Measurements from ENCODE around the gene RAI14.
"Not testable (repeated sequence)": the region's sequence is repeated elsewhere in the genome, so short reads cannot be mapped to it uniquely, and the experiment has no call there.

The RAI14 gene

DNA sequence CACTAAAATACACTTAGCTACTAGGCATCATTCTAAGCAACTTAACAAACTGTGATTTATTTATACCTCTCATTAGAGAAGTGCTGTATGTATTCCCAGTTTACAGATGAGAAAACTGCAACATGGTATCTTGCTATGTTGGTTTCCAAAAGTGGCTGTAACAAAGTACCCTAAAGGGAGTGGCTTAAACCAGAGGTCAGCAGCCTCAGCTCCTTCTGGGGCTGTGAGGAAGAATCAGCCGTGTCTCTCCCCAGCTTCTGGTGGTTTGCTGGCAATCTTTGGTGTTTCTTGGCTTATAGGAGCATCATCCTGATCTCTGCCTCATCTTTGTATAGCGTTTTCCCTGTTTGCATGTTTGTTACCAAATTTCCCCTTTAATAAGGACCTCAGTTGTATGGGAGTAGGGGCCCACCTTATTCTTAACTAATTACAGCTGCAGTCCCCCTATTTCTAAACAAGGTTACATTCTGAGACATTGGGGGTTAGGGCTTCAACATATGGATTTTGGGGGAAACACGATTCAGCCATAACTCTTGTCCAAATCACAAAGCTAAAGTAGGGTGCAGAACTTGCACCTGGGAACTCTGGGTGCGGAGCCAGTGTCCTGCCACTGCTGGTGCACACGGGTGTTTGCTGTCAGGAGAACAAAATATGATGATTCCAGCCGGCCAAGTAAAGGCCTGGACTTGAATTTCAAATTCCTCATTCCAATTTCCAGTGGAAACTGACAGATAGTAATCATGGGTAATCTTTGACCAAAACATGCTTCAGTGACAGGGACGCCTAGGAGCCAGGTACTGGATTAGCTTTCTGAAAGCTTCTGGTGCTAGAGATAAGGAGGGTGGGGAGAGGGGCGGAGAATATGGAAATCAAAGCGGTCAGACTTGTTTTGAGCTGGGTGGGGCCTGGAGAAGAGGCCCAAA lies 43.3 kb downstream of the RAI14 start:
- Histone ChIP-seq H3K4me1 (ENCODE audit: control insufficient read depth in 1 of 2, insufficient read depth in 2 of 2, low read length in 2 of 2) (peaks cover 10 to 22% of the 10 kb centered on the region in 2 experiments), H2BK120ac (ENCODE audit: insufficient read depth, low read length, poor library complexity) (peak overlapping the region; percentile 40), H3K27me3 (ENCODE audit: insufficient read depth, low read length) (no peaks in the 10 kb centered on the region), H3K4me2 (ENCODE audit: low read length) (peak overlapping the region; percentile 42), H2BK12ac (ENCODE audit: low read length) (no peak overlapping the region), H2AK5ac (ENCODE audit: low read length) (no peak overlapping the region), H3K9ac (ENCODE audit: low read length) (no peak overlapping the region), H3K14ac (ENCODE audit: low read length) (no peak overlapping the region), H3K79me1 (ENCODE audit: low read length) (peaks cover 11% of the 10 kb centered on the region), H3K27ac (ENCODE audit: low read depth, low read length) (peak overlapping the region; percentile 67), H3K79me2 (ENCODE audit: control insufficient read depth, insufficient read depth, low read length, poor library complexity) (peaks cover 6% of the 10 kb centered on the region), H3K36me3 (ENCODE audit: control insufficient read depth in 1 of 2, insufficient read depth in 2 of 2, low read length in 2 of 2) (peaks cover 0 to 3% of the 10 kb centered on the region in 2 experiments), H3K18ac (ENCODE audit: low read length) (no peak overlapping the region), H4K8ac (ENCODE audit: low read depth, low read length) (no peak overlapping the region), H2AFZ (ENCODE audit: insufficient read depth, low read length, poor library complexity) (no peak overlapping the region), H3K4me3 (ENCODE audit: low read depth, low read length) (no peak overlapping the region), H4K91ac (ENCODE audit: low read depth, low read length) (no peak overlapping the region), H3K23ac (ENCODE audit: low read length) (no peak overlapping the region), H2BK5ac (ENCODE audit: low read depth, low read length, poor library complexity) (peak overlapping the region; percentile 12), H4K12ac (ENCODE audit: low read depth, low read length) (no peak overlapping the region), H3K4ac (ENCODE audit: low read depth, low read length) (no peak overlapping the region), H3K9me3 (ENCODE audit: insufficient read depth, low read depth, low read length) (no peaks in the 10 kb centered on the region)
- DNase-seq, result peak; percentile 80 to 89
- no CpG with 5 or more reads among the region's 9 CpGs for WGBS (ENCODE audit: extremely low coverage, insufficient coverage, insufficient read length)

DNA sequence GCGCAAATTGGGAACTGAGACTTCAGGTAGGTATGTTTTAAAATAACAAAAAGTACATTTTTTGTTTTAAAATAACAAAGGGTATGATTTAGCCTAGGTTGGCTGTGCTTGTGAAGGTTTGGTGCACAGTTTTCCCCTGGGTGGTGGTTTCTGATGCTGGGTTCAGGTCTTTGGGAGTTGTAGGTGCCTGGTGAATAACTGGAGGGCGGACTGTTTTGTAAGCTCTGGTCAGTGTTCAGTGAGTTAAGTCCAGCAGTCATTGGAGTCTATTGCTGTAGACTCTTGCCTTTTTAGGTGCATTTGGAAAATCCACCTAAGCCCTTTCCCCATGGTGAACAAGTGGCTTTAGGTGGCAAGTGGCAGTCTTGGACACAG lies 43.9 kb downstream of the RAI14 start:
- no CpG with 5 or more reads among the region's 2 CpGs for WGBS (ENCODE audit: extremely low coverage, insufficient coverage, insufficient read length)
- no peak overlapping the region for H3K9ac ChIP-seq (ENCODE audit: low read length)
- H3K27ac ChIP-seq (ENCODE audit: low read depth, low read length), result peak overlapping the region; percentile 67
- peak overlapping the region; percentile 94 for H3K4ac ChIP-seq (ENCODE audit: low read depth, low read length)
- peaks cover 10 to 22% of the 10 kb centered on the region in 2 experiments for H3K4me1 ChIP-seq (ENCODE audit: control insufficient read depth in 1 of 2, insufficient read depth in 2 of 2, low read length in 2 of 2)
- no peak overlapping the region for H3K4me3 ChIP-seq (ENCODE audit: low read depth, low read length)
- H2BK5ac ChIP-seq (ENCODE audit: low read depth, low read length, poor library complexity), result peak overlapping the region; percentile 97
- H2AK5ac ChIP-seq (ENCODE audit: low read length), result peak overlapping the region; percentile 87
- peak overlapping the region; percentile 59 for H4K8ac ChIP-seq (ENCODE audit: low read depth, low read length)
- H3K36me3 ChIP-seq (ENCODE audit: control insufficient read depth in 1 of 2, insufficient read depth in 2 of 2, low read length in 2 of 2), result peaks cover 1 to 4% of the 10 kb centered on the region in 2 experiments
- H2AFZ ChIP-seq (ENCODE audit: insufficient read depth, low read length, poor library complexity), result peak overlapping the region; percentile 56
- H2BK12ac ChIP-seq (ENCODE audit: low read length), result peak overlapping the region; percentile 97
- no peak overlapping the region for H3K23ac ChIP-seq (ENCODE audit: low read length)
- peaks cover 6% of the 10 kb centered on the region for H3K79me2 ChIP-seq (ENCODE audit: control insufficient read depth, insufficient read depth, low read length, poor library complexity)
- H3K18ac ChIP-seq (ENCODE audit: low read length), result peak overlapping the region; percentile 97
- H3K9me3 ChIP-seq (ENCODE audit: insufficient read depth, low read depth, low read length), result no peaks in the 10 kb centered on the region
- H4K91ac ChIP-seq (ENCODE audit: low read depth, low read length), result peak overlapping the region; percentile 73
- DNase-seq, result no peak
- H2BK120ac ChIP-seq (ENCODE audit: insufficient read depth, low read length, poor library complexity), result peak overlapping the region; percentile 95
- peak overlapping the region; percentile 42 for H3K4me2 ChIP-seq (ENCODE audit: low read length)
- peak overlapping the region; percentile 20 for H4K12ac ChIP-seq (ENCODE audit: low read depth, low read length)
- H3K79me1 ChIP-seq (ENCODE audit: low read length), result peaks cover 11% of the 10 kb centered on the region
- H3K27me3 ChIP-seq (ENCODE audit: insufficient read depth, low read length), result no peaks in the 10 kb centered on the region
- peak overlapping the region; percentile 81 for H3K14ac ChIP-seq (ENCODE audit: low read length)

DNA sequence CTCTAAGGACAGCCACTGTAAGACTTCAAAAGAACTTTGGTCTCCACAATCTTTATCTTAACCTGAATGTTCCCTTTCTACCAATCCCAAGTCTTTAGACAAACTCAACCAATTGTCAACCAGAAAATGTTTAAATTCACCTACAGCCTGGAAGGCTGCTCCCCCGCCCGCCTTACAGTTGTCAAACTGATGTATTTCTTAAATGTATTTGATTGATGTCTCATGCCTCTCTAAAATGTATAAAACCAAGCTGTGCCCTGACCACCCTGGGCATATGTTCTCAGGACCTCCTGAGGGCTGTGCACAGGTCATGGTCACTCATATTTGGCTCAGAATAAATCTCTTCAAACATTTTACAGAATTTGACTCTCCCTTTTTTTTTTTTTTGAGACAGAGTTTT lies 45.3 kb downstream of the RAI14 start:
- not testable (repeated sequence) for H3K23ac ChIP-seq (ENCODE audit: low read length); H3K27me3 ChIP-seq (ENCODE audit: insufficient read depth, low read length); H4K12ac ChIP-seq (ENCODE audit: low read depth, low read length); H3K9ac ChIP-seq (ENCODE audit: low read length); H3K4me3 ChIP-seq (ENCODE audit: low read depth, low read length); H3K9me3 ChIP-seq (ENCODE audit: insufficient read depth, low read depth, low read length); H4K91ac ChIP-seq (ENCODE audit: low read depth, low read length); H4K8ac ChIP-seq (ENCODE audit: low read depth, low read length); H3K79me2 ChIP-seq (ENCODE audit: control insufficient read depth, insufficient read depth, low read length, poor library complexity); H2BK120ac ChIP-seq (ENCODE audit: insufficient read depth, low read length, poor library complexity); H2AFZ ChIP-seq (ENCODE audit: insufficient read depth, low read length, poor library complexity); H3K18ac ChIP-seq (ENCODE audit: low read length); H2BK12ac ChIP-seq (ENCODE audit: low read length); H2BK5ac ChIP-seq (ENCODE audit: low read depth, low read length, poor library complexity); H3K4me2 ChIP-seq (ENCODE audit: low read length); H3K36me3 ChIP-seq (ENCODE audit: control insufficient read depth in 1 of 2, insufficient read depth in 2 of 2, low read length in 2 of 2); H3K14ac ChIP-seq (ENCODE audit: low read length); H2AK5ac ChIP-seq (ENCODE audit: low read length); DNase-seq; H3K27ac ChIP-seq (ENCODE audit: low read depth, low read length)
- Histone ChIP-seq H3K79me1 (ENCODE audit: low read length) (peaks cover 11% of the 10 kb centered on the region), H3K4ac (ENCODE audit: low read depth, low read length) (peak overlapping the region; percentile 50), H3K4me1 (ENCODE audit: control insufficient read depth in 1 of 2, insufficient read depth in 2 of 2, low read length in 2 of 2) (peaks cover 10 to 22% of the 10 kb centered on the region in 2 experiments)
- WGBS (ENCODE audit: extremely low coverage, insufficient coverage, insufficient read length), result no CpG with 5 or more reads among the region's 2 CpGs

DNA sequence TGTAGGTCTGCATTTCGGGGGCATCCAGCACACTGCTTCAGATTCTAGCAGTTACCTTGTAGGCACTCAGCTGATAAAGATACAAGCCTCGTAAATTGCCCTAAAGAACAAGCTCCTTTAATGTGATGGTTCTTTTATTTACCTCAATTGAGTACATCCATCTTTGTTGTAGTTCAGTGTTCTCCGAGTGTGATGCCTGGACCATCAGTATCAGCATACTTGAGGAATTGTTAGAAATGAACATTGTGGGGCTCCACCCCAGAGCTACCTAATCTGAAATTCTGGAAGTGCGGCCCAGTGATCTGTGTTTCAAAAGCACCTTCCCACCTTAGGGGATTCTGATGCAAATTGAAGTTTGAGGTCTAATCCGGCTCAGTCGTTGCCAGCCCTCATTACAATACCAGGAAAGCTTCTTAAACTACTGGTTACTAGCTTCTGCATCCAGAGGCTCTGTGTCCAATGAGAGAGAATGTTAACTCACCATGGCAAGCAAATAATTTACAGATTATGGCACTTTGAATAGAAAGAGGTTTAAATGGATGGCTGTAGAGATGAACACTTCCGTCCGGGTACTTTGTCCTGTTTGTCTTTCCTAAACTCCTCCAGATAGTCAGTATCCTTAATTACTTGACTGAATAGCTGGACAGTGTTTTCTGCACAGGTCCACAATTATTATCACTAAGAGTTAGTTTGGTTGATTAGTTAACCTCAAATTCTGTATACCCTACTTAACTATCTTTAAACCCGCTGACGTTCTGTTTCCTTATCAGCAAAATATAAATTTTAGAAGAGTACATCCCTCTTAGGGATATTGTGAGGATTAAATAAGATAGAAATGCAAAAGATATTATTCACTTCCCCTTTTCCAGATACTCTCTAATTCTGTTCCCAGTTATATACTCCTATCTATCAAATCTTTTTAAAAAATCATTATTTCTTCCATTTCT lies 47.9 kb downstream of the RAI14 start:
- Histone ChIP-seq H3K79me2 (ENCODE audit: control insufficient read depth, insufficient read depth, low read length, poor library complexity) (peaks cover 6% of the 10 kb centered on the region), H4K8ac (ENCODE audit: low read depth, low read length) (no peak overlapping the region), H2BK120ac (ENCODE audit: insufficient read depth, low read length, poor library complexity) (no peak overlapping the region), H3K9me3 (ENCODE audit: insufficient read depth, low read depth, low read length) (no peaks in the 10 kb centered on the region), H3K14ac (ENCODE audit: low read length) (no peak overlapping the region), H3K79me1 (ENCODE audit: low read length) (peaks cover 13% of the 10 kb centered on the region), H3K4me2 (ENCODE audit: low read length) (no peak overlapping the region), H2BK5ac (ENCODE audit: low read depth, low read length, poor library complexity) (no peak overlapping the region), H3K4me1 (ENCODE audit: control insufficient read depth in 1 of 2, insufficient read depth in 2 of 2, low read length in 2 of 2) (peaks cover 11 to 25% of the 10 kb centered on the region in 2 experiments), H3K4ac (ENCODE audit: low read depth, low read length) (peak overlapping the region; percentile 8), H4K12ac (ENCODE audit: low read depth, low read length) (no peak overlapping the region), H3K27ac (ENCODE audit: low read depth, low read length) (no peak overlapping the region), H3K36me3 (ENCODE audit: control insufficient read depth in 1 of 2, insufficient read depth in 2 of 2, low read length in 2 of 2) (peaks cover 1 to 4% of the 10 kb centered on the region in 2 experiments), H3K9ac (ENCODE audit: low read length) (no peak overlapping the region), H2AK5ac (ENCODE audit: low read length) (no peak overlapping the region), H3K23ac (ENCODE audit: low read length) (no peak overlapping the region), H2BK12ac (ENCODE audit: low read length) (no peak overlapping the region), H4K91ac (ENCODE audit: low read depth, low read length) (no peak overlapping the region), H2AFZ (ENCODE audit: insufficient read depth, low read length, poor library complexity) (no peak overlapping the region), H3K27me3 (ENCODE audit: insufficient read depth, low read length) (no peaks in the 10 kb centered on the region), H3K18ac (ENCODE audit: low read length) (no peak overlapping the region), H3K4me3 (ENCODE audit: low read depth, low read length) (no peak overlapping the region)
- DNase-seq, result no peak
- WGBS (ENCODE audit: extremely low coverage, insufficient coverage, insufficient read length), result no CpG with 5 or more reads among the region's 10 CpGs

Measured in trophoblast cell (in vitro differentiated cells and primary cell).